Activated CD4-positive, CD25-positive, alpha-beta regulatory T cell treated with anti-CD3 and anti-CD28 coated beads, Interleukin-2, amount 50 U/mL, for 24 hours (primary cell): ENCODE data around the gene ORM2.

Experiments
- ATAC-seq, 2 donors: fragments of 150-1000 bp; cut with Tn5 transposase; one replicate each; pipeline ENCODE4 v1.10.0; 2021; ENCODE audit warnings: mild to moderate bottlenecking in 1 of 2, moderate library complexity in 1 of 2

Gene ORM2

GRCh38 chr9:114350636-114351401 lies 21.1 kb downstream of the ORM2 start:
- no peak for ATAC-seq

- no peak for ATAC-seq
These were observed 22.3 kb downstream of the ORM2 start for GRCh38 chr9:114351932-114352331.

GRCh38 chr9:114355821-114356220 lies 26.2 kb downstream of the ORM2 start:
- no peak for ATAC-seq

- ATAC-seq = no peak
These were observed 27.1 kb downstream of the ORM2 start for GRCh38 chr9:114356792-114357191.

- ATAC-seq = no peak
These were observed 27.7 kb downstream of the ORM2 start for GRCh38 chr9:114357360-114357759.

- ATAC-seq = no peak
These were observed 28.3 kb downstream of the ORM2 start for GRCh38 chr9:114357911-114358328.

GRCh38 chr9:114359801-114360200 lies 30.1 kb downstream of the ORM2 start:
- no peak for ATAC-seq

GRCh38 chr9:114361542-114361941 lies 31.9 kb downstream of the ORM2 start:
- ATAC-seq = no peak

GRCh38 chr9:114362394-114362793 lies 32.7 kb downstream of the ORM2 start:
- ATAC-seq = no peak

- peak; percentile 38 to 39 for ATAC-seq
These were observed 33.8 kb downstream of the ORM2 start for GRCh38 chr9:114363424-114363823.

GRCh38 chr9:114364134-114365041 lies 34.7 kb downstream of the ORM2 start:
- peak; percentile 14 to 40 for ATAC-seq

- ATAC-seq = no peak
These were observed 35.5 kb downstream of the ORM2 start for GRCh38 chr9:114365194-114365593.

- ATAC-seq = peak; percentile 69
These were observed 36.9 kb downstream of the ORM2 start for GRCh38 chr9:114366334-114367128.

GRCh38 chr9:114367366-114367765 lies 37.7 kb downstream of the ORM2 start:
- no peak for ATAC-seq

- no peak for ATAC-seq
These were observed 38.3 kb downstream of the ORM2 start for GRCh38 chr9:114367772-114368569.

GRCh38 chr9:114369216-114370130 lies 39.8 kb downstream of the ORM2 start:
- ATAC-seq = peak in 1 of 2 donors; percentile 6

GRCh38 chr9:114370251-114370967 lies 40.7 kb downstream of the ORM2 start:
- no peak for ATAC-seq

GRCh38 chr9:114370968-114371320 lies 41.3 kb downstream of the ORM2 start:
- no peak for ATAC-seq

GRCh38 chr9:114371343-114371944 lies 41.8 kb downstream of the ORM2 start:
- ATAC-seq = no peak
